Caco-2 (cell line): ENCODE measurements around the gene TEKT2. TPM values are rescaled to one million over a fixed set of nuclear protein-coding genes. Genes with fewer than 3 reads are reported as not detected.

Source experiments
- BruUV-seq: library from RNA; stranded (reverse); fragments of 400-500 nt; replicated peaks from 2 replicates; lab custom pipeline; 2021; lab: Mats Ljungman, UMichigan
- CTCF ChIA-PET: fragments of 300-600 bp; sonication (Branson Sonifier 250); formaldehyde crosslinking; loops from one replicate; lab custom pipeline; 2022; ENCODE audit warnings: antibody characterized with exemption; lab: Charles Lee
- POLR2A ChIA-PET: fragments of 300-600 bp; sonication (Branson Sonifier 250); formaldehyde crosslinking; loops from one replicate; lab custom pipeline; 2022; ENCODE audit warnings: antibody characterized with exemption; lab: Charles Lee
- DNase-seq, 2 experiments: peaks; one replicate each; pipeline versions ENCODE4 v3.0.0 to v3.0.0-alpha.2; 2020 to 2022
- H3K27me3 ChIP-seq: replicated peaks from 2 replicates; pipeline ENCODE4 v1.6.0; 2011; ENCODE audit warnings: low read length; ENCODE audit not compliant: control insufficient read depth, insufficient read depth
- H3K36me3 ChIP-seq: 2 replicates; pipeline ENCODE4 v1.5.1; 2011; ENCODE audit warnings: low read length; ENCODE audit not compliant: control insufficient read depth, insufficient read depth
- H3K4me1 ChIP-seq: fragments of 250-450 bp; sonication (Bioruptor Pico); 2 replicates; pipeline ENCODE4 v1.5.1; 2020; ENCODE audit warnings: mild to moderate bottlenecking
- H3K4me3 ChIP-seq: 2 replicates; pipeline ENCODE4 v1.5.1; 2011; ENCODE audit warnings: low read depth, mild to moderate bottlenecking, control low read depth, low read length
- H3K9me3 ChIP-seq: fragments of 250-450 bp; sonication (Bioruptor Pico); 2 replicates; pipeline ENCODE4 v1.5.1; 2020; ENCODE audit warnings: mild to moderate bottlenecking, moderate library complexity
- H3K27ac Mint-ChIP-seq: one replicate; pipeline ENCODE4 v1.8.0; 2022; ENCODE audit warnings: mixed read lengths; ENCODE audit not compliant: unreplicated experiment
- H3K27me3 Mint-ChIP-seq: one replicate; pipeline ENCODE4 v1.8.0; 2022; ENCODE audit warnings: mixed read lengths; ENCODE audit not compliant: insufficient read depth, unreplicated experiment
- H3K36me3 Mint-ChIP-seq: one replicate; pipeline ENCODE4 v1.8.0; 2022; ENCODE audit warnings: mild to moderate bottlenecking, mixed read lengths; ENCODE audit not compliant: insufficient read depth, unreplicated experiment
- H3K4me1 Mint-ChIP-seq: one replicate; pipeline ENCODE4 v1.8.0; 2022; ENCODE audit warnings: low read depth, mixed read lengths; ENCODE audit not compliant: unreplicated experiment
- H3K4me3 Mint-ChIP-seq: one replicate; pipeline ENCODE4 v1.8.0; 2022; ENCODE audit warnings: mild to moderate bottlenecking, moderate library complexity, mixed read lengths; ENCODE audit not compliant: unreplicated experiment
- H3K9me3 Mint-ChIP-seq: one replicate; pipeline ENCODE4 v1.8.0; 2022; ENCODE audit warnings: mixed read lengths; ENCODE audit not compliant: unreplicated experiment
- intact Hi-C: fragments of 100-400 bp; cut with micrococcal nuclease; formaldehyde crosslinking; loops from one replicate; pipeline ENCODE4 v1.10.0; 2022; ENCODE audit not compliant: unreplicated experiment
- total RNA-seq: library from RNA; stranded (reverse); gene quantifications from 2 replicates; pipeline ENCODE4 v1.2.3, GENCODE V29; 2022
- TF ChIP-seq, protein P1 (sequence below), 2 experiments: fragments of 200-600 bp in 1 of 2; IDR thresholded peaks; 1 replicate in 1 of 2; 2 replicates in 1 of 2; pipeline versions ENCODE4 v1.5.1 to v1.8.0; 2011 to 2022; ENCODE audit warnings: antibody characterized with exemption in 1 of 2, control low read depth in 1 of 2, inconsistent platforms in 1 of 2, low read depth in 1 of 2, low read length in 1 of 2, mild to moderate bottlenecking in 1 of 2, moderate library complexity in 1 of 2; ENCODE audit not compliant: insufficient read depth in 1 of 2, severe bottlenecking in 1 of 2, unreplicated experiment in 1 of 2

The TEKT2 gene
- total RNA-seq, 1 experiment from 2014 or later, result not detected

- Mint-ChIP-seq H3K9me3 (no peaks in the 10 kb centered on the region), H3K27me3 (no peaks in the 10 kb centered on the region), H3K27ac (peak overlapping the region; percentile 91), H3K36me3 (peaks cover 18% of the 10 kb centered on the region), H3K4me3 (peak overlapping the region; percentile 93), H3K4me1 (no peaks in the 10 kb centered on the region)
- intact Hi-C loops, result no loop called here
- no peaks in the 10 kb centered on the region for H3K9me3 ChIP-seq
- DNase-seq, result peak in 1 of 2 experiments; percentile 16
- H3K4me3 ChIP-seq, result peak overlapping the region; percentile 95
- ChIA-PET POLR2A (no interaction called here), CTCF (no interaction called here)
- no peaks in the 10 kb centered on the region for H3K27me3 ChIP-seq
- H3K4me1 ChIP-seq, result no peaks in the 10 kb centered on the region
- TF ChIP-seq, protein P1, sequence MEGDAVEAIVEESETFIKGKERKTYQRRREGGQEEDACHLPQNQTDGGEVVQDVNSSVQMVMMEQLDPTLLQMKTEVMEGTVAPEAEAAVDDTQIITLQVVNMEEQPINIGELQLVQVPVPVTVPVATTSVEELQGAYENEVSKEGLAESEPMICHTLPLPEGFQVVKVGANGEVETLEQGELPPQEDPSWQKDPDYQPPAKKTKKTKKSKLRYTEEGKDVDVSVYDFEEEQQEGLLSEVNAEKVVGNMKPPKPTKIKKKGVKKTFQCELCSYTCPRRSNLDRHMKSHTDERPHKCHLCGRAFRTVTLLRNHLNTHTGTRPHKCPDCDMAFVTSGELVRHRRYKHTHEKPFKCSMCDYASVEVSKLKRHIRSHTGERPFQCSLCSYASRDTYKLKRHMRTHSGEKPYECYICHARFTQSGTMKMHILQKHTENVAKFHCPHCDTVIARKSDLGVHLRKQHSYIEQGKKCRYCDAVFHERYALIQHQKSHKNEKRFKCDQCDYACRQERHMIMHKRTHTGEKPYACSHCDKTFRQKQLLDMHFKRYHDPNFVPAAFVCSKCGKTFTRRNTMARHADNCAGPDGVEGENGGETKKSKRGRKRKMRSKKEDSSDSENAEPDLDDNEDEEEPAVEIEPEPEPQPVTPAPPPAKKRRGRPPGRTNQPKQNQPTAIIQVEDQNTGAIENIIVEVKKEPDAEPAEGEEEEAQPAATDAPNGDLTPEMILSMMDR (IDR thresholded peaks at IDR 0.05; ENCODE audit: insufficient read depth in 1 of 2, low read depth in 1 of 2, low read length in 1 of 2, severe bottlenecking in 1 of 2, unreplicated experiment in 1 of 2), result no peak
- no peaks in the 10 kb centered on the region; the same call in 1 of the 2 replicates for H3K36me3 ChIP-seq
- TSS peak; percentile 77 for BruUV-seq
Measured at GRCh38 chr1:36089393-36090121, 5.7 kb downstream of the TEKT2 start.

GRCh38 chr1:36091141-36091540 lies 7.2 kb downstream of the TEKT2 start:
- CTCF ChIA-PET, result interaction anchor here (0.7 kb wide), 1 partner anchor 315 kb away, joined by 5 read pairs; no protein-coding TSS in a partner anchor
- Histone ChIP-seq H3K9me3 (no peaks in the 10 kb centered on the region), H3K27me3 (no peaks in the 10 kb centered on the region), H3K4me1 (no peaks in the 10 kb centered on the region), H3K36me3 (no peaks in the 10 kb centered on the region; the same call in 1 of the 2 replicates), H3K4me3 (no peak overlapping the region)
- TF ChIP-seq, protein P1 (IDR thresholded peaks at IDR 0.05; ENCODE audit: insufficient read depth in 1 of 2, low read depth in 1 of 2, low read length in 1 of 2, severe bottlenecking in 1 of 2, unreplicated experiment in 1 of 2), result no peak
- no peaks in the 10 kb centered on the region for H3K9me3 Mint-ChIP-seq
- DNase-seq, result no peak
- H3K27ac Mint-ChIP-seq, result no peak overlapping the region
- BruUV-seq, result no TSS peak
- peaks cover 18% of the 10 kb centered on the region for H3K36me3 Mint-ChIP-seq
- POLR2A ChIA-PET, result no interaction called here
- H3K27me3 Mint-ChIP-seq, result no peaks in the 10 kb centered on the region
- H3K4me1 Mint-ChIP-seq, result no peaks in the 10 kb centered on the region
- intact Hi-C loops, result no loop called here
- H3K4me3 Mint-ChIP-seq, result no peak overlapping the region

GRCh38 chr1:36091698-36092097 lies 7.8 kb downstream of the TEKT2 start:
- Mint-ChIP-seq H3K27ac (no peak overlapping the region), H3K36me3 (peaks cover 18% of the 10 kb centered on the region), H3K4me1 (no peaks in the 10 kb centered on the region), H3K27me3 (no peaks in the 10 kb centered on the region), H3K4me3 (no peak overlapping the region), H3K9me3 (no peaks in the 10 kb centered on the region)
- no TSS peak for BruUV-seq
- ChIA-PET CTCF (no interaction called here), POLR2A (no interaction called here)
- intact Hi-C loops, result no loop called here
- Histone ChIP-seq H3K9me3 (no peaks in the 10 kb centered on the region), H3K36me3 (no peaks in the 10 kb centered on the region; the same call in 1 of the 2 replicates), H3K27me3 (no peaks in the 10 kb centered on the region), H3K4me1 (no peaks in the 10 kb centered on the region), H3K4me3 (no peak overlapping the region)
- TF ChIP-seq, protein P1 (IDR thresholded peaks at IDR 0.05; ENCODE audit: insufficient read depth in 1 of 2, low read depth in 1 of 2, low read length in 1 of 2, severe bottlenecking in 1 of 2, unreplicated experiment in 1 of 2), result no peak
- no peak for DNase-seq
